Neural cell (in vitro differentiated cells): ENCODE results near the gene ATG14. TPM values are rescaled to one million over a fixed set of nuclear protein-coding genes. Genes with fewer than 3 reads are reported as not detected.

ENCODE experiments used
- H2AFZ ChIP-seq: fragments of 200-600, 300-800 bp; sonication (generic), shearing (Covaris generic); 2 replicates; pipeline ENCODE4 v1.6.0; 2014; ENCODE audit warnings: low read depth, mild to moderate bottlenecking, antibody characterized with exemption, low read length, moderate library complexity
- H3F3A ChIP-seq: fragments of 200-600 bp; shearing (Covaris generic); 2 replicates; pipeline ENCODE4 v1.6.1; 2016; ENCODE audit warnings: mild to moderate bottlenecking, moderate library complexity, mixed read lengths, antibody characterized with exemption, low read length; ENCODE audit not compliant: insufficient read depth, poor library complexity, severe bottlenecking
- H3K27ac ChIP-seq: fragments of 200-600, 300-800 bp; sonication (generic), shearing (Covaris generic); 2 replicates; pipeline ENCODE4 v1.5.1; 2014; ENCODE audit warnings: mild to moderate bottlenecking, low read length, moderate library complexity
- H3K27me3 ChIP-seq: fragments of 300-800, 200-600 bp; sonication (generic), shearing (Covaris generic); 2 replicates; pipeline ENCODE4 v1.6.0; 2014; ENCODE audit warnings: mild to moderate bottlenecking, low read depth, low read length, moderate library complexity; ENCODE audit not compliant: insufficient read depth
- H3K36me3 ChIP-seq: fragments of 300-800, 200-600 bp; sonication (generic), shearing (Covaris generic); 2 replicates; pipeline ENCODE4 v1.5.1; 2014; ENCODE audit warnings: mild to moderate bottlenecking, antibody characterized with exemption, low read length, moderate library complexity; ENCODE audit not compliant: insufficient read depth
- H3K4me2 ChIP-seq: fragments of 300-800, 200-600 bp; sonication (generic), shearing (Covaris generic); 2 replicates; pipeline ENCODE4 v1.6.0; 2014; ENCODE audit warnings: mild to moderate bottlenecking, low read length
- H3K4me3 ChIP-seq: fragments of 300-800, 200-600 bp; sonication (generic), shearing (Covaris generic); 2 replicates; pipeline ENCODE4 v1.5.1; 2014; ENCODE audit warnings: mild to moderate bottlenecking, low read length, moderate library complexity
- H3K79me2 ChIP-seq: fragments of 200-600 bp; shearing (Covaris generic); replicated peaks from 2 replicates; pipeline ENCODE4 v1.6.0; 2014; ENCODE audit warnings: mild to moderate bottlenecking, low read length, moderate library complexity; ENCODE audit not compliant: insufficient read depth
- H3K9ac ChIP-seq: fragments of 300-800, 200-600 bp; sonication (generic), shearing (Covaris generic); 2 replicates; pipeline ENCODE4 v1.6.1; 2016; ENCODE audit warnings: mild to moderate bottlenecking, low read length, mixed read lengths
- H3K9me2 ChIP-seq: fragments of 200-600 bp; shearing (Covaris generic); 2 replicates; pipeline ENCODE4 v1.6.1; 2016; ENCODE audit warnings: mild to moderate bottlenecking, low read length, mixed read lengths; ENCODE audit not compliant: insufficient read depth
- H3K9me3 ChIP-seq: fragments of 200-600, 300-800 bp; sonication (generic), shearing (Covaris generic); 2 replicates; pipeline ENCODE4 v1.6.1; 2016; ENCODE audit warnings: mild to moderate bottlenecking, mixed run types, low read length, moderate library complexity, mixed read lengths
- H4K20me1 ChIP-seq: fragments of 200-600 bp; shearing (Covaris generic); 2 replicates; pipeline ENCODE4 v1.6.1; 2016; ENCODE audit warnings: mild to moderate bottlenecking, mixed run types; ENCODE audit not compliant: insufficient read depth
- EP300 ChIP-seq: fragments of 450-650 bp; conservative IDR thresholded peaks from 2 replicates; pipeline ENCODE4 v1.6.1; 2014; ENCODE audit warnings: antibody characterized with exemption, mild to moderate bottlenecking, moderate library complexity; ENCODE audit not compliant: poor library complexity, severe bottlenecking
- EZH2 ChIP-seq: fragments of 200-600, 300-800 bp; shearing (Covaris generic), sonication (generic); IDR thresholded peaks from 2 replicates; pipeline ENCODE4 v1.6.1; 2014; ENCODE audit warnings: antibody characterized with exemption, low read length, borderline replicate concordance, mild to moderate bottlenecking; ENCODE audit not compliant: insufficient read depth, poor library complexity, severe bottlenecking
- MXI1 ChIP-seq: fragments of 450-650 bp; conservative IDR thresholded peaks from 2 replicates; pipeline ENCODE4 v1.6.1; 2014; ENCODE audit warnings: antibody characterized with exemption, mild to moderate bottlenecking; ENCODE audit not compliant: poor library complexity, severe bottlenecking
- POLR2AphosphoS5 ChIP-seq: IDR thresholded peaks from 2 replicates; pipeline ENCODE4 v1.6.1; 2012
- RAD21 ChIP-seq: fragments of 450-650 bp; conservative IDR thresholded peaks from 2 replicates; pipeline ENCODE4 v1.6.1; 2014; ENCODE audit warnings: antibody characterized with exemption, mild to moderate bottlenecking, moderate library complexity
- SMC3 ChIP-seq: fragments of 450-650 bp; conservative IDR thresholded peaks from 2 replicates; pipeline ENCODE4 v1.6.1; 2014; ENCODE audit warnings: antibody characterized with exemption, mild to moderate bottlenecking, moderate library complexity; ENCODE audit not compliant: poor library complexity
- TAF1 ChIP-seq: IDR thresholded peaks from 2 replicates; pipeline ENCODE4 v1.6.1; 2012; ENCODE audit warnings: low read depth
- polyA plus RNA-seq: library from polyadenylated mRNA; depleted of rRNA; stranded (reverse); fragments of >200 nt; gene quantifications from 2 replicates; pipeline ENCODE4 v1.2.3, GENCODE V29; 2014
- TF ChIP-seq, protein P1 (sequence below): IDR thresholded peaks from 2 replicates; pipeline ENCODE4 v1.6.1; 2012; ENCODE audit warnings: borderline replicate concordance
- TF ChIP-seq, protein P2 (sequence below): fragments of 450-650 bp; IDR thresholded peaks from 2 replicates; pipeline ENCODE4 v1.5.1; 2014; ENCODE audit warnings: antibody characterized with exemption, mild to moderate bottlenecking, moderate library complexity; ENCODE audit not compliant: poor library complexity, severe bottlenecking

Gene ATG14
- polyA plus RNA-seq, 1 donor from 2014 or later: 28.2 TPM

- Histone ChIP-seq H2AFZ (no peak overlapping the region), H3K27ac (no peak overlapping the region), H3K4me2 (no peak overlapping the region), H3K36me3 (no peaks in the 10 kb centered on the region), H4K20me1 (no peaks in the 10 kb centered on the region), H3K9ac (no peak overlapping the region), H3K9me3 (no peaks in the 10 kb centered on the region), H3K9me2 (no peaks in the 10 kb centered on the region), H3K4me3 (no peak overlapping the region), H3F3A (no peaks in the 10 kb centered on the region), H3K79me2 (no peaks in the 10 kb centered on the region), H3K27me3 (no peaks in the 10 kb centered on the region)
- no peak for TF ChIP-seq EZH2
- TF ChIP-seq, protein P1, sequence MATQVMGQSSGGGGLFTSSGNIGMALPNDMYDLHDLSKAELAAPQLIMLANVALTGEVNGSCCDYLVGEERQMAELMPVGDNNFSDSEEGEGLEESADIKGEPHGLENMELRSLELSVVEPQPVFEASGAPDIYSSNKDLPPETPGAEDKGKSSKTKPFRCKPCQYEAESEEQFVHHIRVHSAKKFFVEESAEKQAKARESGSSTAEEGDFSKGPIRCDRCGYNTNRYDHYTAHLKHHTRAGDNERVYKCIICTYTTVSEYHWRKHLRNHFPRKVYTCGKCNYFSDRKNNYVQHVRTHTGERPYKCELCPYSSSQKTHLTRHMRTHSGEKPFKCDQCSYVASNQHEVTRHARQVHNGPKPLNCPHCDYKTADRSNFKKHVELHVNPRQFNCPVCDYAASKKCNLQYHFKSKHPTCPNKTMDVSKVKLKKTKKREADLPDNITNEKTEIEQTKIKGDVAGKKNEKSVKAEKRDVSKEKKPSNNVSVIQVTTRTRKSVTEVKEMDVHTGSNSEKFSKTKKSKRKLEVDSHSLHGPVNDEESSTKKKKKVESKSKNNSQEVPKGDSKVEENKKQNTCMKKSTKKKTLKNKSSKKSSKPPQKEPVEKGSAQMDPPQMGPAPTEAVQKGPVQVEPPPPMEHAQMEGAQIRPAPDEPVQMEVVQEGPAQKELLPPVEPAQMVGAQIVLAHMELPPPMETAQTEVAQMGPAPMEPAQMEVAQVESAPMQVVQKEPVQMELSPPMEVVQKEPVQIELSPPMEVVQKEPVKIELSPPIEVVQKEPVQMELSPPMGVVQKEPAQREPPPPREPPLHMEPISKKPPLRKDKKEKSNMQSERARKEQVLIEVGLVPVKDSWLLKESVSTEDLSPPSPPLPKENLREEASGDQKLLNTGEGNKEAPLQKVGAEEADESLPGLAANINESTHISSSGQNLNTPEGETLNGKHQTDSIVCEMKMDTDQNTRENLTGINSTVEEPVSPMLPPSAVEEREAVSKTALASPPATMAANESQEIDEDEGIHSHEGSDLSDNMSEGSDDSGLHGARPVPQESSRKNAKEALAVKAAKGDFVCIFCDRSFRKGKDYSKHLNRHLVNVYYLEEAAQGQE: no peak
- TF ChIP-seq POLR2AphosphoS5: no peak
- TF ChIP-seq SMC3: no peak
Measured at GRCh38 chr14:55381040-55381439, 30.6 kb downstream of the ATG14 start.

GRCh38 chr14:55377236-55377635 lies 34.4 kb downstream of the ATG14 start:
- no peaks in the 10 kb centered on the region for H4K20me1 ChIP-seq
- H3K27me3 ChIP-seq: no peaks in the 10 kb centered on the region
- H2AFZ ChIP-seq: no peak overlapping the region
- H3K79me2 ChIP-seq: no peaks in the 10 kb centered on the region
- H3K4me2 ChIP-seq: no peak overlapping the region
- no peak overlapping the region for H3K27ac ChIP-seq
- no peak for TF ChIP-seq EZH2
- no peak for TF ChIP-seq TAF1
- TF ChIP-seq POLR2AphosphoS5: no peak
- no peak for TF ChIP-seq RAD21
- TF ChIP-seq, protein P1: no peak
- no peak for TF ChIP-seq SMC3
- TF ChIP-seq, protein P2, sequence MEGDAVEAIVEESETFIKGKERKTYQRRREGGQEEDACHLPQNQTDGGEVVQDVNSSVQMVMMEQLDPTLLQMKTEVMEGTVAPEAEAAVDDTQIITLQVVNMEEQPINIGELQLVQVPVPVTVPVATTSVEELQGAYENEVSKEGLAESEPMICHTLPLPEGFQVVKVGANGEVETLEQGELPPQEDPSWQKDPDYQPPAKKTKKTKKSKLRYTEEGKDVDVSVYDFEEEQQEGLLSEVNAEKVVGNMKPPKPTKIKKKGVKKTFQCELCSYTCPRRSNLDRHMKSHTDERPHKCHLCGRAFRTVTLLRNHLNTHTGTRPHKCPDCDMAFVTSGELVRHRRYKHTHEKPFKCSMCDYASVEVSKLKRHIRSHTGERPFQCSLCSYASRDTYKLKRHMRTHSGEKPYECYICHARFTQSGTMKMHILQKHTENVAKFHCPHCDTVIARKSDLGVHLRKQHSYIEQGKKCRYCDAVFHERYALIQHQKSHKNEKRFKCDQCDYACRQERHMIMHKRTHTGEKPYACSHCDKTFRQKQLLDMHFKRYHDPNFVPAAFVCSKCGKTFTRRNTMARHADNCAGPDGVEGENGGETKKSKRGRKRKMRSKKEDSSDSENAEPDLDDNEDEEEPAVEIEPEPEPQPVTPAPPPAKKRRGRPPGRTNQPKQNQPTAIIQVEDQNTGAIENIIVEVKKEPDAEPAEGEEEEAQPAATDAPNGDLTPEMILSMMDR: no peak
- no peak for TF ChIP-seq EP300
- no peak for TF ChIP-seq MXI1
- H3F3A ChIP-seq: no peaks in the 10 kb centered on the region
- no peaks in the 10 kb centered on the region for H3K9me2 ChIP-seq
- H3K9me3 ChIP-seq: no peaks in the 10 kb centered on the region
- H3K4me3 ChIP-seq: no peak overlapping the region
- H3K9ac ChIP-seq: no peak overlapping the region
- no peaks in the 10 kb centered on the region for H3K36me3 ChIP-seq
